ENCODE results near the gene IFNL1.
"Not testable (repeated sequence)": the region's sequence is repeated elsewhere in the genome, so short reads cannot be mapped to it uniquely, and the experiment has no call there.

The IFNL1 gene

GRCh38 chr19:39332293-39332692 lies 36.1 kb downstream of the IFNL1 start:
- no peak for DNase-seq (ENCODE audit: low read depth, low spot score)

- not testable (repeated sequence) for DNase-seq (ENCODE audit: low read depth, low spot score)
These were observed 36.5 kb downstream of the IFNL1 start for GRCh38 chr19:39332738-39333137.

GRCh38 chr19:39333507-39333906 lies 37.3 kb downstream of the IFNL1 start:
- no peak for DNase-seq (ENCODE audit: low read depth, low spot score)

- no peak for DNase-seq (ENCODE audit: low read depth, low spot score)
These were observed 38.3 kb downstream of the IFNL1 start for GRCh38 chr19:39334444-39334976.

- DNase-seq (ENCODE audit: low read depth, low spot score), result no peak
These were observed 39.0 kb downstream of the IFNL1 start for GRCh38 chr19:39335168-39335548.

- no peak for DNase-seq (ENCODE audit: low read depth, low spot score)
These were observed 40.3 kb downstream of the IFNL1 start for GRCh38 chr19:39336483-39336882.

- DNase-seq (ENCODE audit: low read depth, low spot score), result no peak
These were observed 43.5 kb downstream of the IFNL1 start for GRCh38 chr19:39339674-39340073.

- DNase-seq (ENCODE audit: low read depth, low spot score), result not testable (repeated sequence)
These were observed 43.9 kb downstream of the IFNL1 start for GRCh38 chr19:39340156-39340555.

GRCh38 chr19:39341129-39341718 lies 45.0 kb downstream of the IFNL1 start:
- no peak for DNase-seq (ENCODE audit: low read depth, low spot score)

- DNase-seq (ENCODE audit: low read depth, low spot score), result peak; percentile 65
These were observed 45.8 kb downstream of the IFNL1 start, which contains the start of gene SAMD4B for GRCh38 chr19:39341719-39342604. SAMD4B (plus strand) TSS chr19:39342421; CDS start chr19:39356894, 14,473 bp downstream.

- no peak for DNase-seq (ENCODE audit: low read depth, low spot score)
These were observed 46.6 kb downstream of the IFNL1 start for GRCh38 chr19:39342647-39343305.

- DNase-seq (ENCODE audit: low read depth, low spot score), result no peak
These were observed 49.7 kb downstream of the IFNL1 start for GRCh38 chr19:39345956-39346355.

GRCh38 chr19:39347332-39348164 lies 51.3 kb downstream of the IFNL1 start:
- DNase-seq (ENCODE audit: low read depth, low spot score), result no peak
